Suprapubic skin (tissue), 4 donors: ENCODE results near the gene UGT1A10. TPM values are rescaled to one million over a fixed set of nuclear protein-coding genes. Genes with fewer than 3 reads are reported as not detected.

ENCODE experiments used
- DNase-seq, 2 donors: peaks; one replicate each; pipeline ENCODE4 v3.0.0-alpha.2; 2019; ENCODE audit warnings: low spot score in 2 of 2
- H3K27ac ChIP-seq: fragments of 200-600 bp; sonication (generic); one replicate; pipeline ENCODE4 v1.5.1; 2019
- H3K27me3 ChIP-seq: fragments of 200-600 bp; sonication (generic); one replicate; pipeline ENCODE4 v1.5.1; 2019
- H3K36me3 ChIP-seq: fragments of 200-600 bp; sonication (generic); one replicate; pipeline ENCODE4 v1.5.1; 2019
- H3K4me1 ChIP-seq: fragments of 200-600 bp; sonication (generic); one replicate; pipeline ENCODE4 v1.5.1; 2019
- H3K4me3 ChIP-seq: fragments of 200-600 bp; sonication (generic); one replicate; pipeline ENCODE4 v1.5.1; 2019; ENCODE audit warnings: mild to moderate bottlenecking
- H3K9me3 ChIP-seq: fragments of 200-600 bp; sonication (generic); one replicate; pipeline ENCODE4 v1.5.1; 2019
- EP300 ChIP-seq: sonication (generic); formaldehyde crosslinking; IDR thresholded peaks from one replicate; pipeline ENCODE4 v1.6.1; 2017; ENCODE audit warnings: antibody characterized with exemption
- POLR2A ChIP-seq, 2 donors: fragments of 450-650 bp; IDR thresholded peaks; one replicate each; pipeline ENCODE4 v1.6.1; 2017; ENCODE audit warnings: antibody characterized with exemption in 2 of 2, mild to moderate bottlenecking in 2 of 2, moderate library complexity in 2 of 2
- POLR2AphosphoS5 ChIP-seq, 3 donors: sonication (generic); formaldehyde crosslinking; IDR thresholded peaks; one replicate each; pipeline ENCODE4 v1.6.1; 2017; ENCODE audit warnings: antibody characterized with exemption in 3 of 3
- WGBS: methylation state at CpG from one replicate; pipeline ENCODE4 v1.1.5; 2018; 5-methylcytosine and 5-hydroxymethylcytosine counted together
- total RNA-seq, 4 donors: library from RNA; depleted of rRNA; stranded (reverse); fragments of >200 nt; gene quantifications; one replicate each; pipeline ENCODE4 v1.1.0, GENCODE V29; 2016
- TF ChIP-seq, protein P1 (sequence below), 2 donors: fragments of 200-600 bp in 1 of 2; fragments of 450-650 bp in 1 of 2; sonication (generic) in 1 of 2; IDR thresholded peaks; one replicate each; pipeline ENCODE4 v1.5.1; 2016 to 2019; ENCODE audit warnings: antibody characterized with exemption in 2 of 2, mild to moderate bottlenecking in 1 of 2, moderate library complexity in 1 of 2

Gene UGT1A10
- total RNA-seq, 4 donors from 2014 or later, result not detected

DNA sequence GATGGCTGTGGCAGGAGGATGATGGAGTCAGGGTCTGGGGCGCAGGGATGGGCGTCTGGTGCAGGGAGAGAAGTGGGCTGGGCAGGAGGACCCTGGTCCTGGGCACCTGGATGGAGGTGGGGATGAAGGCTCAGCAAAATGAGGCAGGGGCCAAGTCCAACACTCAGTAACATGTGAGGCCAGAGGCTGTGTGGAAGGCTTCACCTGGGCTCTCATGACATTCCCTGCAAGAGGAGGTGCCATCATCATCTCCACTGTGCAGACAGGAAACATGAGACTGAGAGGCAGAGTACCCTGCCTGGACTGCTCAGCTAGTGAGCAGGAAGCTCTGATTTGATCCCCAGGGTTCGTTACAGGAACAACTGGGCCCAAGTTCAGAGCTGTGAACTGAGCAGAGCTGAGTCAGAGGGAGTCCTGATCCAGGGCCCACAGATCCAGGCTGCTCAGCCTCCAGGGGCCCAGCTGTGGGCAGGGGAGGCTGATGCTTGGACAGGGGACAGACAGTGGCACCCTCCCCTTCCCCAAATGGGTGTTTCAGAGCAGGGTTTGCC is 181.2 kb downstream of the UGT1A10 start:
- DNase-seq, result peak; percentile 42 to 56
- Histone ChIP-seq H3K9me3 (no peaks in the 10 kb centered on the region), H3K27me3 (no peaks in the 10 kb centered on the region), H3K36me3 (no peaks in the 10 kb centered on the region), H3K4me1 (no peaks in the 10 kb centered on the region), H3K27ac (no peak overlapping the region), H3K4me3 (no peak overlapping the region)
- 100% methylated on average over 3 of the region's 3 CpGs for WGBS
- TF ChIP-seq EP300 (no peak), POLR2AphosphoS5 (IDR thresholded peaks at IDR 0.05) (no peak)

DNA sequence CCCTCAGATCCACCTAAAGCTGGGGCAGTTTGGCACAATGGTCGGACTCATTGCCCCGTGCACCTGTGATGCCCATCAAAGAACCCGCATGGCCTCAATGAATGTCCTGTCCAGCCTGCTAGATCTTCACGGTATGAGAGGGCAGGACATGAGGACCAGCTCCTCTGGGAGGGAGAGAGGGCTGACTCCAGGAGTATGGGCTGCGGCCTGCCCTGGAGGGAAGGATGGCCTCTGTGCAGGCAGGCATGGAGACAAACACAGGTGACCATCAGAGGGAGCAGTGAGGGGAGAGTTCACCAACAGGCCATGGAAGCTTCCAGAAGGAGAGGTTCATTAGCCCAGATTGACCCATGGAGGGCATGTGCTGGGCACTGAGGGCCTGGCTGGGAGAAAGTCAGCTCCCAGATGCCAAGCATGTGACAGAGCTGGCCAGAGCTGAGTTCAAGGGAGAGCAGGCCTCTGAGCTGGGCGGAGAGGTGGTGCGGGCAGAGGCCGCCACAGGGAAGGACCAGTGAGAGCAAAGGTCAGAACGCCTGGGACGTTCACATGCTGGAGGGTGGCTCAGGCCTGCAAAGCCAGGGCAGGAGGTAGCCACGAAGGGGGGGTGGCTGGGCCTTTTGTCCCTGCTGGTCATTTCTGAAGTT is 181.9 kb downstream of the UGT1A10 start:
- no peaks in the 10 kb centered on the region for H3K4me1 ChIP-seq
- no peaks in the 10 kb centered on the region for H3K36me3 ChIP-seq
- no peak overlapping the region for H3K27ac ChIP-seq
- no peaks in the 10 kb centered on the region for H3K9me3 ChIP-seq
- peak; percentile 35 to 72 for DNase-seq
- no peak overlapping the region for H3K4me3 ChIP-seq
- WGBS, result 97% methylated on average over 9 of the region's 11 CpGs
- no peaks in the 10 kb centered on the region for H3K27me3 ChIP-seq
- TF ChIP-seq POLR2A (IDR thresholded peaks at IDR 0.05) (no peak), EP300 (no peak), POLR2AphosphoS5 (IDR thresholded peaks at IDR 0.05) (no peak)
- TF ChIP-seq, protein P1, sequence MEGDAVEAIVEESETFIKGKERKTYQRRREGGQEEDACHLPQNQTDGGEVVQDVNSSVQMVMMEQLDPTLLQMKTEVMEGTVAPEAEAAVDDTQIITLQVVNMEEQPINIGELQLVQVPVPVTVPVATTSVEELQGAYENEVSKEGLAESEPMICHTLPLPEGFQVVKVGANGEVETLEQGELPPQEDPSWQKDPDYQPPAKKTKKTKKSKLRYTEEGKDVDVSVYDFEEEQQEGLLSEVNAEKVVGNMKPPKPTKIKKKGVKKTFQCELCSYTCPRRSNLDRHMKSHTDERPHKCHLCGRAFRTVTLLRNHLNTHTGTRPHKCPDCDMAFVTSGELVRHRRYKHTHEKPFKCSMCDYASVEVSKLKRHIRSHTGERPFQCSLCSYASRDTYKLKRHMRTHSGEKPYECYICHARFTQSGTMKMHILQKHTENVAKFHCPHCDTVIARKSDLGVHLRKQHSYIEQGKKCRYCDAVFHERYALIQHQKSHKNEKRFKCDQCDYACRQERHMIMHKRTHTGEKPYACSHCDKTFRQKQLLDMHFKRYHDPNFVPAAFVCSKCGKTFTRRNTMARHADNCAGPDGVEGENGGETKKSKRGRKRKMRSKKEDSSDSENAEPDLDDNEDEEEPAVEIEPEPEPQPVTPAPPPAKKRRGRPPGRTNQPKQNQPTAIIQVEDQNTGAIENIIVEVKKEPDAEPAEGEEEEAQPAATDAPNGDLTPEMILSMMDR (IDR thresholded peaks at IDR 0.05), result no peak

DNA sequence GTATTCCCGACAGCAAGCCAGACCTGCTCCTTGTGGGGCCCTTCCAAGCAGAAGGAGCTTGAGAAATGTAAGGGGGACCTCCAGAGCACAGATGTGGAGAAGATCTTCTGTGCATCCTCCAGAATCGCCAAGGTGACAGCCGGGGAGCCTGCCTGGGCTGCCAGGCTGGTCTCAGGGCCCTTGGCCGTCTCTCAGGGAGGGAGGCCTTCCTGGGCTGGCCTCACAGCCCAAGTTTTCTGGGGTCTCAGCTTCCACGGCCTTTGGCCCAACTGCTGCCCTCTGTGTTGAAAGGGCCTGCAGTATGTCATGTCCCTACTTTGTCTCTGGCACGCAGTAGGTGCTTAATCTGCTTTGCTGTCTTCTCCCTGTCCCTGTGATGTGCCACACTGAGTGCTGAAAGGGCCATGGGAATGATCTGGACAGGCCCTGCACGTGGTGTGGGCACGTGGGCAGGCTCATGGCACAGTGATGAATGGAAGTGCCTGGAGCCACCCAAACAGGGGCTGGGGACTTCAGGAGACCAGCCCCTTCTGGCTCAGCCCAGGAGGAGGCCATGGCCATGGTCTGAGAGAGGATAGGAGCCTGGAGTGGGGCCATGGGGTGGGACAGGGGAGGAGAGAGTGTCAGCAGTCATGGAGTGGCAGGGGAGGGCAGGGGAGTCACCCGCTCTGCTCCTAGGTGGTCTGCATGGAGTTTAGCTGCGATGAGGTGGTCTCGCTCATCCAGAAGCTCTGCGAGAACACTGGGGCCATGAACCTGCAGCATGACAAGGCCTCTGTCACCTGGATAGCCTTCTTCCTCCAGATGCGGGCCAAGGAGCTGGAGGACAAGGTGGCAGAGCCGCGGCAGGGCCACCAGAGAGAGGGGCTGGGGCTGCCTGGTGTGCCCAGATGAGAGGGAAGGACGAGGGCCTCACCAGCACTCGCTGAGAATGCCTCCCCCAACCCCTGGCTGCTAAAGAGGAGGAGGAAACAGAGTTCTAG is 182.7 kb downstream of the UGT1A10 start:
- WGBS, result 83% methylated on average over 15 of the region's 17 CpGs
- Histone ChIP-seq H3K9me3 (no peaks in the 10 kb centered on the region), H3K4me3 (no peak overlapping the region), H3K4me1 (no peaks in the 10 kb centered on the region), H3K27ac (no peak overlapping the region), H3K36me3 (no peaks in the 10 kb centered on the region), H3K27me3 (no peaks in the 10 kb centered on the region)
- peak; percentile 47 to 61 for DNase-seq
- TF ChIP-seq, protein P1 (IDR thresholded peaks at IDR 0.05), result no peak
- TF ChIP-seq POLR2A (IDR thresholded peaks at IDR 0.05), result no peak
- no peak for TF ChIP-seq EP300
- TF ChIP-seq POLR2AphosphoS5 (IDR thresholded peaks at IDR 0.05), result no peak

DNA sequence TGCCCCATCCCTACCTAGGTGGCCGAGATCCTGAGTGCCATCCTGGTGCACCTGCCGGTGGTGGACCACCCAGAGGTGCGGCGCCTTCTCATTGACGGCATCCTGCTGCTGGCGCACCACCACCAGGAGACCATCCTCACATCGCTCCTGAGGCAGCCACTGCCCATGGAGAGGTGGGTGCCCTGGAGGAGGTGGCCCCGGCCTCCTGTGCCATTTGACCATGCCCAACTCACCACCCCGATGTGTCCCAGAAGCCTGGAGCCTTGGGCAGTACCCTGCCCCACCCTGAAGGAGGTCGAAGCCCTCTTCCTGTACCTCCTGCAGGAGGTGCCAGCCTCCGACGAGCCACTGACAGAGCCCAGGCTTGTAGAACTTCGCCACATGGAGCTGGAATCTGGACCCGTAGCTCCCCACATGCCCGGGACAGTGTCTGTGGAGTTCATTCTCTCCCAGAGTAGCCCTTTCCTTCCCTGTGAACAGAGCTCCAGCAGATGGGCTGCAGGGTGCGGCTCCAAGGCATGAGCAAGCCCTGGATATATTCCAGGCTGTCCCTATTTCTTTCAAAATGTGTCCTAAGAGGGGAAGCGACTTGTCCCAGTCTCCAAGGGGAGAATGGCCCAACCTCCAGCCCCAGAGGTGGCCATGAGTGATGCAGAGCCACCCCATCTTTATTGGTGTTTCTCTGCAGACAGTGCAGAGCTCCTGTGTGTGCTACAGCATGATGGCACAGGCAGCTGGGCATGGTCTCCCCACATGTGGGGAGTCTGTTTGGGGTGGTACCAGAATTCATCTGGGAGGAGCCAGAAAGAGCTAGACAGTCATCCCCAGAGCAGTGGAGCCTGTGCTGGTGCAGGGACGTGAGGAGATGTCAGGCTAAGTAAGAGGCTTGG is 183.9 kb downstream of the UGT1A10 start:
- WGBS, result 71% methylated on average over 5 of the region's 18 CpGs
- no peaks in the 10 kb centered on the region for H3K4me1 ChIP-seq
- peak; percentile 44 to 69 for DNase-seq

DNA sequence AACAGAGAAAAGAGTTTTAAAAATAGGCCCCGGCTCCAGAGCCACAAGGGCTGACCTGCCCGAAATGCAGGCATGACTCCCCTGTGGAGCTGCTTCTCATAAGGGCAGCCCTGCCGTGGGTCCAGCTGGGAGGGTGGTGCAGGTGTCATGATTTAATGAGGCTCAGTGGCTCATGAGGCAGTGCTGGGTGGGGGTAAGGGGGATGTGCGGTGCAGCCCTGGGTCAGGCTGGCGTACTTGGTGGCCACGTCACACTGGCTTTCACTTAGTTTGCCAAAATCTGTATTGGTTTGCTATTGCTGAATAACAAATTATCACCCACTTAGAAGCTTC is 184.5 kb downstream of the UGT1A10 start:
- Histone ChIP-seq H3K9me3 (no peaks in the 10 kb centered on the region), H3K27ac (no peak overlapping the region), H3K36me3 (no peaks in the 10 kb centered on the region), H3K4me1 (no peaks in the 10 kb centered on the region), H3K4me3 (no peak overlapping the region), H3K27me3 (no peaks in the 10 kb centered on the region)
- no peak for TF ChIP-seq EP300
- TF ChIP-seq, protein P1 (IDR thresholded peaks at IDR 0.05), result no peak
- no peak for TF ChIP-seq POLR2A (IDR thresholded peaks at IDR 0.05)
- TF ChIP-seq POLR2AphosphoS5 (IDR thresholded peaks at IDR 0.05), result no peak
- peak in 1 of 2 donors; percentile 52 for DNase-seq
- WGBS, result 84% methylated on average over 5 of the region's 6 CpGs

More for the DNA sequence above, 183.9 kb downstream of the UGT1A10 start:
- no peak for TF ChIP-seq POLR2AphosphoS5 (IDR thresholded peaks at IDR 0.05)
- TF ChIP-seq, protein P1 (IDR thresholded peaks at IDR 0.05), result no peak
- no peak for TF ChIP-seq EP300
- no peak for TF ChIP-seq POLR2A (IDR thresholded peaks at IDR 0.05)
- no peaks in the 10 kb centered on the region for H3K27me3 ChIP-seq
- H3K9me3 ChIP-seq, result no peaks in the 10 kb centered on the region
- H3K36me3 ChIP-seq, result no peaks in the 10 kb centered on the region
- no peak overlapping the region for H3K4me3 ChIP-seq
- no peak overlapping the region for H3K27ac ChIP-seq
